GM08714 (cell line): ENCODE results near the gene CCDC92B.
"Not testable (repeated sequence)": the region's sequence is repeated elsewhere in the genome, so short reads cannot be mapped to it uniquely, and the experiment has no call there.

Source experiments
- H3K4me3 ChIP-seq: fragments of 200-500 bp; sonication (Bioruptor generic); 2 replicates; pipeline ENCODE4 v1.5.1; 2014; ENCODE audit warnings: mild to moderate bottlenecking, low read length, inconsistent platforms
- ZNF274 ChIP-seq: IDR thresholded peaks from 2 replicates; pipeline ENCODE4 v1.6.1; 2012; ENCODE audit warnings: mild to moderate bottlenecking, low read depth, low read length

CCDC92B gene

GRCh38 chr17:2687074-2687418 is 62.4 kb downstream of the CCDC92B start:
- TF ChIP-seq ZNF274, result no peak

GRCh38 chr17:2685696-2686095 is 63.8 kb downstream of the CCDC92B start:
- TF ChIP-seq ZNF274, result no peak
- H3K4me3 ChIP-seq, result no peak overlapping the region

More at GRCh38 chr17:2687074-2687418, 62.4 kb downstream of the CCDC92B start:
- H3K4me3 ChIP-seq, result no peak overlapping the region

GRCh38 chr17:2684549-2684948 is 64.9 kb downstream of the CCDC92B start:
- TF ChIP-seq ZNF274, result no peak
- no peak overlapping the region for H3K4me3 ChIP-seq

GRCh38 chr17:2683912-2684311 is 65.5 kb downstream of the CCDC92B start:
- no peak for TF ChIP-seq ZNF274
- no peak overlapping the region for H3K4me3 ChIP-seq

- TF ChIP-seq ZNF274, result no peak
- H3K4me3 ChIP-seq, result no peak overlapping the region
These were observed 67.1 kb downstream of the CCDC92B start for GRCh38 chr17:2682176-2682938.

GRCh38 chr17:2681650-2682049 is 67.8 kb downstream of the CCDC92B start:
- TF ChIP-seq ZNF274, result no peak
- no peak overlapping the region for H3K4me3 ChIP-seq

GRCh38 chr17:2680961-2681360 is 68.5 kb downstream of the CCDC92B start:
- no peak for TF ChIP-seq ZNF274

GRCh38 chr17:2679247-2679646 is 70.2 kb downstream of the CCDC92B start:
- not testable (repeated sequence) for H3K4me3 ChIP-seq

More at GRCh38 chr17:2680961-2681360, 68.5 kb downstream of the CCDC92B start:
- H3K4me3 ChIP-seq, result no peak overlapping the region
